ENCODE measurements around the gene PGM1.

DNA sequence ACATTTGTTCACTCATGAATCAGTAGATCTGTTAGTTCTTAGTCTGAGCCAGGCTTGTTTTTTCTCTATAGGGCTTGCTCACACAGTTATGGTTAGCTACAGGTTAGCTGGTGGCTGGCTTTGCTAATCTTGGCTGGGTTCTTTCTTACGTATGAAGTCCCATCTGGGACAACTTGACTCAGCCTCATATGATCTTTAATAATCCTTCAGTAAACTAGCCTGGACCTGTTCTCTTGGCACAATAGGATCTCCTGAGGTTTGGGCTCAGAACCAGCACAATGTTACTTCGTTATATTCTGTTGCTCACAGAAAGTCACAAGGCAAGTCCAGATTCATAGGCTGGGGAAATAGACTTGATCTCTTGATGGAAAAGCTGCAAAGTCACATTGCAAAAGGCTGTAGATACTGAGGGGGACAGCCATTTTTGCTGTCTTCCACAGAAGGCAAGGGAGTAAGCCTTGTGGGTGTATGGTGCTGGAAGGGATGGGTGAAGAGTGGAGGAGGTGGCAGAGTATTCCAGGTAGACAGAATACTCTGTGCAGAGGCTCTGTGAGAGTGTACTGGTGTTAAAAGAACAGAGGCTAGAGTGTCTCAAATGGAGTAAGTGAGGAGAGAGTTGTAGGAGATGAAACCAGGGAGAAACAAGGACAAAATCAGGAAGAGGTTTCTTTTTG, 45.5 kb upstream of the PGM1 start:
- TF ChIP-seq POLR2A (IDR thresholded peaks at IDR 0.05), result no peak
- TF ChIP-seq, protein P1, sequence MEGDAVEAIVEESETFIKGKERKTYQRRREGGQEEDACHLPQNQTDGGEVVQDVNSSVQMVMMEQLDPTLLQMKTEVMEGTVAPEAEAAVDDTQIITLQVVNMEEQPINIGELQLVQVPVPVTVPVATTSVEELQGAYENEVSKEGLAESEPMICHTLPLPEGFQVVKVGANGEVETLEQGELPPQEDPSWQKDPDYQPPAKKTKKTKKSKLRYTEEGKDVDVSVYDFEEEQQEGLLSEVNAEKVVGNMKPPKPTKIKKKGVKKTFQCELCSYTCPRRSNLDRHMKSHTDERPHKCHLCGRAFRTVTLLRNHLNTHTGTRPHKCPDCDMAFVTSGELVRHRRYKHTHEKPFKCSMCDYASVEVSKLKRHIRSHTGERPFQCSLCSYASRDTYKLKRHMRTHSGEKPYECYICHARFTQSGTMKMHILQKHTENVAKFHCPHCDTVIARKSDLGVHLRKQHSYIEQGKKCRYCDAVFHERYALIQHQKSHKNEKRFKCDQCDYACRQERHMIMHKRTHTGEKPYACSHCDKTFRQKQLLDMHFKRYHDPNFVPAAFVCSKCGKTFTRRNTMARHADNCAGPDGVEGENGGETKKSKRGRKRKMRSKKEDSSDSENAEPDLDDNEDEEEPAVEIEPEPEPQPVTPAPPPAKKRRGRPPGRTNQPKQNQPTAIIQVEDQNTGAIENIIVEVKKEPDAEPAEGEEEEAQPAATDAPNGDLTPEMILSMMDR (IDR thresholded peaks at IDR 0.05), result no peak

Measured in stomach (tissue), 4 donors.